HG02642 (cell line): ENCODE measurements around the gene KRT31.
"Not testable (repeated sequence)": the region's sequence is repeated elsewhere in the genome, so short reads cannot be mapped to it uniquely, and the experiment has no call there.

Source experiments
- ATAC-seq: cut with Tn5 transposase; IDR thresholded peaks from one replicate; pipeline ENCODE4 v1.9.1; 2021; ENCODE audit warnings: mild to moderate bottlenecking; ENCODE audit not compliant: unreplicated experiment, poor library complexity

Gene KRT31

GRCh38 chr17:41396996-41397660 is at the start of gene KRT31:
Gene KRT31 (minus strand): TSS chr17:41397608. CDS start chr17:41397539, 69 bp downstream.
- ATAC-seq: no peak

GRCh38 chr17:41446806-41447205 is 49.4 kb upstream of the KRT31 start:
- ATAC-seq: no peak

- ATAC-seq: no peak
These were observed 47.2 kb upstream of the KRT31 start for GRCh38 chr17:41444640-41445039.

- ATAC-seq: no peak
These were observed 46.8 kb upstream of the KRT31 start for GRCh38 chr17:41444186-41444585.

GRCh38 chr17:41442739-41443138 is 45.3 kb upstream of the KRT31 start:
- no peak for ATAC-seq

- ATAC-seq: no peak
These were observed 43.2 kb upstream of the KRT31 start, which contains the start of gene KRT38 for GRCh38 chr17:41440531-41441033. Gene KRT38 (minus strand): TSS chr17:41440983. CDS start chr17:41440921, 62 bp downstream.

GRCh38 chr17:41439375-41439774 is 42.0 kb upstream of the KRT31 start:
- no peak for ATAC-seq

GRCh38 chr17:41437769-41438168 is 40.4 kb upstream of the KRT31 start:
- no peak for ATAC-seq

GRCh38 chr17:41437254-41437653 is 39.8 kb upstream of the KRT31 start:
- ATAC-seq: no peak

GRCh38 chr17:41434415-41434814 is 37.0 kb upstream of the KRT31 start:
- ATAC-seq: no peak

- no peak for ATAC-seq
These were observed 36.6 kb upstream of the KRT31 start for GRCh38 chr17:41434005-41434404.

GRCh38 chr17:41433586-41433985 is 36.2 kb upstream of the KRT31 start:
- ATAC-seq: no peak

- not testable (repeated sequence) for ATAC-seq
These were observed 33.0 kb upstream of the KRT31 start for GRCh38 chr17:41430376-41430775.

GRCh38 chr17:41429667-41430066 is 32.3 kb upstream of the KRT31 start:
- ATAC-seq: no peak

GRCh38 chr17:41428591-41429291 is 31.3 kb upstream of the KRT31 start:
- no peak for ATAC-seq

GRCh38 chr17:41424111-41424635 is 26.8 kb upstream of the KRT31 start, which contains the start of gene KRT37:
Gene KRT37 (minus strand): TSS chr17:41424585. CDS start chr17:41424523, 62 bp downstream.
- ATAC-seq: no peak

GRCh38 chr17:41422586-41422985 is 25.2 kb upstream of the KRT31 start:
- not testable (repeated sequence) for ATAC-seq

- ATAC-seq: no peak
These were observed 24.2 kb upstream of the KRT31 start for GRCh38 chr17:41421617-41422016.

GRCh38 chr17:41421116-41421515 is 23.7 kb upstream of the KRT31 start:
- ATAC-seq: no peak

- ATAC-seq: no peak
These were observed 22.7 kb upstream of the KRT31 start for GRCh38 chr17:41420134-41420533.

- no peak for ATAC-seq
These were observed 22.3 kb upstream of the KRT31 start for GRCh38 chr17:41419716-41420115.
